ENCODE results near the gene RSPO4.
"Not testable (repeated sequence)": the region's sequence is repeated elsewhere in the genome, so short reads cannot be mapped to it uniquely, and the experiment has no call there.

RSPO4 gene

GRCh38 chr20:1001911-1002681 is at the start of gene RSPO4:
Gene RSPO4 (minus strand): TSS chr20:1002311. CDS start chr20:1002164, 147 bp downstream.
- no peak for DNase-seq (ENCODE audit: low spot score)

GRCh38 chr20:1050440-1050839 is 48.3 kb upstream of the RSPO4 start:
- DNase-seq (ENCODE audit: low spot score): no peak

DNA sequence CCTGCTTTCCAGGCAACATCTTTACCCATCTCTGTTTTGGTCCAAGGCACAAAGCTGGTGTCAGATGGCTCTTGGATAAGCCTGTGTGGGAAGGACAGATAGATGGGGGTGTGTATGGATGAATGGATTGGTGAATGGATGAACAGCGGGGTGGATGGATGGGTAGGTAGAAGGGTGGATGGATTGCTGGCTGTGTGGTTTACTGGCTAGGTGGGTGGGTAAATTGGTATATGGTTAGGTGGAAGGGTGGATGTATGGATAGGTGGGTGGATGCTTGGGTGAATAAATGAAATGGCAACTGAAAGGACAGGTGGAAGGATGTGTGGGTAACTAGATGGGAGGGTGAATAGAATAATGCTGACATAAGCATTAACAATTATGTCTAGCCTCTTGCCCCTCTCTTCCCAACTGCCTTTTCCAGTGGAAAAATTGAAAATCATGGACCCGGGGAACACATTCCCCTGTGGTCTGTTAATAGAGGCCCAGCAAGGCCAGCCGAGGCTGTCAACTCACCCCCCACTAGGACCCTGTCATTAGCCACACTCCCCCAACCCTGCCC is 43.8 kb upstream of the RSPO4 start:
- DNase-seq (ENCODE audit: low spot score): no peak

GRCh38 chr20:1041845-1042390 is 39.8 kb upstream of the RSPO4 start:
- DNase-seq (ENCODE audit: low spot score): no peak

DNA sequence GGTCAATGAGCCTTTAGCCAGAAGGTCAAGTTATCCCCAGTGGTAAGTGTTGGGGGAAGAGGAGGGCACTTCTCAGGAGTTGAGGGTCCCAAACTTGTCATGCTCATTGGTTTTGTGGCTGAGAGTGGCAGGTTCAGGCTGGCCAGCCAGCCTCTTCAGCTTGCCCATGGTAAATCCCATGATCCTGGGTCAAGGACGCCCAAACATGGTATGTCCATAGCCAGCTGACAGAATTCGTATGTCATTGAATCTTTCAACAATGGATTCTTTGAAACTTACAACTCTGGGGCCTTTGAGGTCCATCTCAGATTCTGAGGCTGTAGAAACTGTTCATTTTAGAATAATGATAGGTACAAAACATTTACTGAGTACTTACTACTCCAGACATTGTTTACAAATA is 36.1 kb upstream of the RSPO4 start:
- no peak for DNase-seq (ENCODE audit: low spot score)

GRCh38 chr20:1037039-1037438 is 34.9 kb upstream of the RSPO4 start:
- DNase-seq (ENCODE audit: low spot score): no peak

GRCh38 chr20:1035466-1035865 is 33.4 kb upstream of the RSPO4 start:
- DNase-seq (ENCODE audit: low spot score): no peak

GRCh38 chr20:1034415-1034789 is 32.3 kb upstream of the RSPO4 start:
- DNase-seq (ENCODE audit: low spot score): no peak

DNA sequence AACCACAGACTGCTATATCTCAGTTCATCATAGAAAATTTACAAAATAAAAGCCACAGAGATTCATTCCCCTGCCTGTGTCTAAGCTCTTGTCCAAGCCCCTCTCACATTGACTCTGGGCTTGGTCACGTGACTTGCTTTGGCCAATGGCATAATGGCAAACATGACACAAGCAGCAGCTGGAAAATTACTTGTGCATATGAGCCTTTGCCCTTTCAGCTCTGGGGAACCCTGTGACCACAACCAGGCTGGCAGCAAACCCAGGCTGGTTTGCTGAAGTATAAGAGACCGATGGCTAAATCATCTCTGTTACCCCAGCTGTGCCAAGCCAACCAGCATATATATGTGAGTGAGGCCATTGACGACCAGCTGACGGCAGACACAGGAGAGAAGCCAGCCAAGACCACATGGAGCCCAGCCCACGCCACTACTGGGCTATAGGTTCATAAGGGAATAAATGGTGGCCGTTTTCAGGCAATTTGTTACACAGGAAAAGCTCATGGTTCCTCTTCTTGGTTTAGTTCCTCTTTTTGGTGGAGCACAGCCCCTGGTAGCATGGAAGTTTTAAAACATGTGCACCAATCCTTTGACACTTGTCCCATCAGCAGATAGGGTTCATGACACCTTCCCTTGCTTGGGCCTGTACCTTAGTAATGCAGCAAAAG is 31.8 kb upstream of the RSPO4 start:
- DNase-seq (ENCODE audit: low spot score): no peak

- DNase-seq (ENCODE audit: low spot score): no peak
Measured at GRCh38 chr20:1029980-1030379, 27.9 kb upstream of the RSPO4 start.

- not testable (repeated sequence) for DNase-seq (ENCODE audit: low spot score)
Measured at GRCh38 chr20:1026214-1026613, 24.1 kb upstream of the RSPO4 start.

DNA sequence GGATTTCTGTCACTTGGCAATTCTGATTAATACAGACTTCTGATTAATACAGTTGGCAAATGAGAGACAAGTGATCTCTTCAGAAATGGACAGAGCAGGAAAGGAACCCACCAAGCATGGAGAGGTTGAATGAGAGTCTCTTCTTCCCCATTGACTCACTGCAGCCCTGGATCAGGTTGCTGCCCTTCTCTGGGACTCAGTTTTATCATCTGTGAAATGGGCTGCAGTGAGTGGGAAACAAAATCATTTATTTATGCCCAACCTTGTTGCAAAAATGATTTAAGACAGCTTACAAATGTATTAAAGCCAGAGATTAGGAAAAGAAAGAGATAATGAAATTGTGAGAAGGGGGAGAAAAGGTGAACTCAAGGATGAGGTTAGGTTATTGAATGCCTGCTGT is 20.8 kb upstream of the RSPO4 start:
- no peak for DNase-seq (ENCODE audit: low spot score)

DNA sequence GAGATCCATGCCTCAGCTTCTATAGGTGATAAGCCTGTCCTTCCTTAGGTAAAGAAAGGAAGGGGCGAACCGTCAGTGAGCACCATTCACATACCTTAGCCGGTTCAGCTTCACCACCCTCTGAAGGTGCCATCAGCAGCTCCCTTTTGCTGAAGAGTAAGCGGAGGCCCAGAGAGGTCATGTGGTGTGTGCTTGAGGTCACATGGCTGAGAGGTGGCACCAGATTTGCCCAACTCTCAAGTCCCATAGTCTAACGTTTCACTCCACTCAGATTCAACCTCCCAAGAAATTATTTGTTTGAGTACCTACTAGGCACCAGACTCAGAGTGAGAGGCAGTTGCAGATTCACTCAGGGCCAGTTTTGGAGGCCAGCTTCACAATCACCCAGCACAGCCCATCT is 18.5 kb upstream of the RSPO4 start:
- no peak for DNase-seq (ENCODE audit: low spot score)

GRCh38 chr20:1019344-1019743 is 17.2 kb upstream of the RSPO4 start:
- no peak for DNase-seq (ENCODE audit: low spot score)

DNA sequence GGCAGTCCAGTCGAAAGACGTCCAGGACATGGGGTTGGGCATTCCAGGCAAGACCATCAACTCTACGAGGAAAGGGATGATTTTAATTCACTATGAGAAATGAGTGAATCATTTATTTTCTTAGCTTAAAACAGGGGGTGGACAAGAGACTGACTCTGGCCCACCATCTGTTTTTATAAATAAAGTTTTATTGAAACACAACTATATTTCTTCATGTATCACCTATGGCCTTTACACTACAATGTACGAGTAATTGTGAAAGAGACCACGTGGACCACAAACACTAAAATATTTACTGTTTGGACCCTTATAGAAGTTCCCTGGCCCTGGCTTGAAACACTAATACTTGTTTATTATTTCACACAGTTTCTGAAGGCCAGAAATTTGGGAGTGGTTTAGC is 15.6 kb upstream of the RSPO4 start:
- no peak for DNase-seq (ENCODE audit: low spot score)

- no peak for DNase-seq (ENCODE audit: low spot score)
Measured at GRCh38 chr20:1015181-1015580, 13.1 kb upstream of the RSPO4 start.

GRCh38 chr20:1014471-1014870 is 12.4 kb upstream of the RSPO4 start:
- no peak for DNase-seq (ENCODE audit: low spot score)

- no peak for DNase-seq (ENCODE audit: low spot score)
Measured at GRCh38 chr20:1013566-1014340, 11.6 kb upstream of the RSPO4 start.

DNA sequence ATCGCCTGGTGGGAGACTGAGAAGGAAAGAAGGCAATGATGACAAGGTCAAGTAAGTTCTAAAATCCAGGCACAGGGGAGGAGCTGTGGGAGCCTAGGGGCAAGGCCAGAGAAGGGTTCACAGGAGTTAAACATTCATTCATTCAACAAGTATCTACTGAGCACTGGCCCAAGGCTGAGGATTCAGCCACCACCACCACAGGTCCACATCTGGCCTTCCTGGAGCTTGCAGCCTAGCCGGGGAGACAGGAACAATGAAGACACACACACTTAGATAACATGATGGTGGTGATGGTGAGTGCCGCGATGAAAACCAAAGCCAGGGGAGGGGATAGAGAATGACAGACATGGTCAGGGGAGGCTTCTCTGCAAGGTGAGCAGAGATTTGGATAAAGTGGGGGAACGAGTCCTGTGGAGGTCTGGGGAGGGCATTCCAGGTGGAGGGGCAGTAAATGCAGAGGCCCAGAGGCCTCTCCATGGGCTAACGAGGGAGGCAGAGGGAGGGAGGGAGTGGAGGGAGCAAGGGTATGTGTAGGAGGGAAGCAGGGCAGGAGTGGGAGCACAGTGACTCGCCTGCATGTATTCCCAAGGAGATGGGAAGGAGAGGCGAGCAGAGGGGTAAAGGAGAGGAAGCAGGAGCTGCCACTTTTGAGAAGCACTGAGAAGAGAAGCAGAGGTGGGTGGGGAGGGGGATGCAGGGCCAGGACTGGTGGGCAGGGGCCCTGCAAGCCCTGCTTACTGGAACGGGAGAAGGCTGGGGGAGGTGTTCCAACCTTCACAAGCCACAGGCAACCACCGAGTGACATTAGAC is 10.5 kb upstream of the RSPO4 start:
- no peak for DNase-seq (ENCODE audit: low spot score)

GRCh38 chr20:1010659-1011058 is 8.5 kb upstream of the RSPO4 start:
- DNase-seq (ENCODE audit: low spot score): no peak

DNA sequence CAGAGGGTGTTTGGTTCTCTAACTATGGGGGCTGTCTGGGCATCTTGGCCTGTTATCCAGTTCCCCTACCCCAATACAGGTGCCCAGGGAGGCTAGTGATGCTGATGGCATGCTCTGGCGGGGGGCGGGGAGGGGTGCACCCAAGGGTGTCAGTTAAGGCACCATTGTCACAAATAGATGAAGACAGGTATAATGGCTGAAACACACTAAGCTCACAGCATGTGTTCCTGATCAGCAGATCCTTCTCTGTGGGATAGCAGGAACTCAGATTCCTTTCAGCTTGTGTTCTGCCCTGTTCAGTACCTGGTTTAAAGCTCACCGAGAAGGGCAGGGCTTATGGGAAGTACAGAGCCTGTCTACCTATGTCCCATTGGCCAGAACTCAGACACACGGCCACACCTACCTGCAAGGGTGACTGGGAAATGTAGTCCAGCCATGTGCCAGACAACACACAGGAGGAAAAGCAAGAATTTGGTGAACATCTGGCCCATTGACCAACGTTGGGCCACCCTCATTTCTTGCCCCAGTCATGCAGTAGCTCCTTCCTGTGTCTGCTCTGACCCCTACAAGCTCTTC is 3.4 kb upstream of the RSPO4 start:
- no peak for DNase-seq (ENCODE audit: low spot score)
